Measurements from ENCODE around the gene FALEC. TPM values are rescaled to one million over a fixed set of nuclear protein-coding genes. Genes with fewer than 3 reads are reported as not detected.

Gene FALEC
- total and polyA plus RNA-seq, 9 of the 15 experiments (the other 6 are each of a cell fraction or from before 2014, with no cell fraction given): 0.15 to 1.8 (median 0.53) TPM; not detected in 5

DNA sequence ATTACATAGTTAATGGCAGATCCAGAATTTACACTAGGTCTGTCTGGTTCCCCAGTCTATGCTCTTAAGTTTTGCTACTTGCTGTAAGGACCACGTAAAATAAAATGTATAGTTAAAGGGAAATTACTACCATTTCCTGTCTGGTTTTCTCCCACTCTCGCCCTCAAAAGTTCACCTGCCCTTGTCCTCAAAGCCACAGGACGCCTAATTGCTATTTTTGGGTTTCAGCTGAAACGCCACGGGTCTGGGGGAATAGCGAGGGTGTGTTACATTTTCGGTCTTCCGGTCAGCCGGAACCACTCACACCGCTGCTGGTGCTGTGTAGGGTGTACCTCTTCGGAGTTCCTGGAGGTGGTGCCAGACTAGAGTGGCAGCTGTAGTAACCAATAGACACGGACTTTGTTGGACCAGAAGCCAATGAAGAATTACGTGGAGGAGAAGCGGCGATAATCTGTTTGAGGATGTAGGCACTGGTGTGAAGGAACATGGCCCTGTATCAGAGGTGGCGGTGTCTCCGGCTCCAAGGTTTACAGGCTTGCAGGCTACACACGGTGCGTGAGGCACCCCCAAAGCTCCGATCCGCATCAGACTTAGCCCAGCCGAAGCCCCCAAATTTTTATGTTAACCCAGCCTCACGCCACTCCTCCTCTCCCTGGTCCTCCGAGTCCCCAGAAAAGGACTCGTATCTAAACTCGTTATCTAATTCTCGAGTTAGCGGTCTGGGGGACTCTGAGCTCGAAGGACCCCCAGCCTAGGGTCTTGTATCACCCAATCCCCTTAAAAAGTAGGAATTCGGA is 28.4 kb upstream of the FALEC start, which contains the start of gene TARS2 (continued):
- TF ChIP-seq, protein P1, sequence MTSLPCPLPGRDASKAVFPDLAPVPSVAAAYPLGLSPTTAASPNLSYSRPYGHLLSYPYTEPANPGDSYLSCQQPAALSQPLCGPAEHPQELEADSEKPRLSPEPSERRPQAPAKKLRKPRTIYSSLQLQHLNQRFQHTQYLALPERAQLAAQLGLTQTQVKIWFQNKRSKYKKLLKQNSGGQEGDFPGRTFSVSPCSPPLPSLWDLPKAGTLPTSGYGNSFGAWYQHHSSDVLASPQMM (CRISPR knock-in tag; IDR thresholded peaks at IDR 0.05): no peak
- TF ChIP-seq, protein P2, sequence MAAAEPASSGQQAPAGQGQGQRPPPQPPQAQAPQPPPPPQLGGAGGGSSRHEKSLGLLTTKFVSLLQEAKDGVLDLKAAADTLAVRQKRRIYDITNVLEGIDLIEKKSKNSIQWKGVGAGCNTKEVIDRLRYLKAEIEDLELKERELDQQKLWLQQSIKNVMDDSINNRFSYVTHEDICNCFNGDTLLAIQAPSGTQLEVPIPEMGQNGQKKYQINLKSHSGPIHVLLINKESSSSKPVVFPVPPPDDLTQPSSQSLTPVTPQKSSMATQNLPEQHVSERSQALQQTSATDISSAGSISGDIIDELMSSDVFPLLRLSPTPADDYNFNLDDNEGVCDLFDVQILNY (CRISPR knock-in tag; IDR thresholded peaks at IDR 0.05): no peak
- TF ChIP-seq RUNX1 (IDR thresholded peaks at IDR 0.05; ENCODE audit: low read depth): no peak; the same call in 1 of the 2 replicates
- no peak for TF ChIP-seq POLR3A (IDR thresholded peaks at IDR 0.05; ENCODE audit: borderline replicate concordance, extremely low read depth, insufficient read depth, insufficient read length)
- TF ChIP-seq, protein P3, sequence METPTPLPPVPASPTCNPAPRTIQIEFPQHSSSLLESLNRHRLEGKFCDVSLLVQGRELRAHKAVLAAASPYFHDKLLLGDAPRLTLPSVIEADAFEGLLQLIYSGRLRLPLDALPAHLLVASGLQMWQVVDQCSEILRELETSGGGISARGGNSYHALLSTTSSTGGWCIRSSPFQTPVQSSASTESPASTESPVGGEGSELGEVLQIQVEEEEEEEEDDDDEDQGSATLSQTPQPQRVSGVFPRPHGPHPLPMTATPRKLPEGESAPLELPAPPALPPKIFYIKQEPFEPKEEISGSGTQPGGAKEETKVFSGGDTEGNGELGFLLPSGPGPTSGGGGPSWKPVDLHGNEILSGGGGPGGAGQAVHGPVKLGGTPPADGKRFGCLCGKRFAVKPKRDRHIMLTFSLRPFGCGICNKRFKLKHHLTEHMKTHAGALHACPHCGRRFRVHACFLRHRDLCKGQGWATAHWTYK (CRISPR knock-in tag; IDR thresholded peaks at IDR 0.05): no peak
- TF ChIP-seq TARDBP (IDR thresholded peaks at IDR 0.05): peak; percentile 91
- peak in 1 of 2 experiments; percentile 100; a peak in 2 of 4 replicates for TF ChIP-seq TRIM24 (IDR thresholded peaks at IDR 0.05)
- no peak for TF ChIP-seq NR3C1 (CRISPR knock-in tag; IDR thresholded peaks at IDR 0.05)
- TF ChIP-seq ZNF41 (CRISPR knock-in tag; conservative IDR thresholded peaks at IDR 0.05): no peak
- TF ChIP-seq ZC3H11A (IDR thresholded peaks at IDR 0.05; ENCODE audit: low read depth, low read length): peak; percentile 60; the same call in 1 of the 2 replicates
- no peak for TF ChIP-seq MCM5 (IDR thresholded peaks at IDR 0.05; ENCODE audit: low read depth)
- TF ChIP-seq ZNF785 (CRISPR knock-in tag; IDR thresholded peaks at IDR 0.05): no peak
- no peak for TF ChIP-seq RBM39 (optimal IDR thresholded peaks at IDR 0.05; ENCODE audit: low read depth, low read length)
- no peak; the same call in 1 of the 2 replicates for TF ChIP-seq ZNF584 (CRISPR knock-in tag; IDR thresholded peaks at IDR 0.05; ENCODE audit: low read depth)
- TF ChIP-seq FIP1L1 (IDR thresholded peaks at IDR 0.05; ENCODE audit: low read depth, low read length, poor library complexity, severe bottlenecking): no peak
- TF ChIP-seq DMBX1 (CRISPR knock-in tag; IDR thresholded peaks at IDR 0.05; ENCODE audit: borderline replicate concordance): no peak
- no peak for TF ChIP-seq ZNF282 (CRISPR knock-in tag; IDR thresholded peaks at IDR 0.05)
- TF ChIP-seq, protein P4, sequence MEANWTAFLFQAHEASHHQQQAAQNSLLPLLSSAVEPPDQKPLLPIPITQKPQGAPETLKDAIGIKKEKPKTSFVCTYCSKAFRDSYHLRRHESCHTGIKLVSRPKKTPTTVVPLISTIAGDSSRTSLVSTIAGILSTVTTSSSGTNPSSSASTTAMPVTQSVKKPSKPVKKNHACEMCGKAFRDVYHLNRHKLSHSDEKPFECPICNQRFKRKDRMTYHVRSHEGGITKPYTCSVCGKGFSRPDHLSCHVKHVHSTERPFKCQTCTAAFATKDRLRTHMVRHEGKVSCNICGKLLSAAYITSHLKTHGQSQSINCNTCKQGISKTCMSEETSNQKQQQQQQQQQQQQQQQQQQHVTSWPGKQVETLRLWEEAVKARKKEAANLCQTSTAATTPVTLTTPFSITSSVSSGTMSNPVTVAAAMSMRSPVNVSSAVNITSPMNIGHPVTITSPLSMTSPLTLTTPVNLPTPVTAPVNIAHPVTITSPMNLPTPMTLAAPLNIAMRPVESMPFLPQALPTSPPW (CRISPR knock-in tag; IDR thresholded peaks at IDR 0.05): peak; percentile 81; the same call in 1 of the 2 replicates
- peak; percentile 45; the same call in 1 of the 2 replicates for TF ChIP-seq BHLHE40 (IDR thresholded peaks at IDR 0.05; ENCODE audit: low read length)
- peak; percentile 89 for TF ChIP-seq POLR2B (IDR thresholded peaks at IDR 0.05; ENCODE audit: low read depth, partially characterized antibody)
- no peak for TF ChIP-seq ESRRB (CRISPR knock-in tag; IDR thresholded peaks at IDR 0.05; ENCODE audit: borderline replicate concordance)
- TF ChIP-seq NCOA2 (IDR thresholded peaks at IDR 0.05; ENCODE audit: partially characterized antibody in 2 of 2): no peak
- no peak for TF ChIP-seq STAT5B (CRISPR knock-in tag; IDR thresholded peaks at IDR 0.05)
- TF ChIP-seq ZNF780A (CRISPR knock-in tag; IDR thresholded peaks at IDR 0.05): no peak
- no peak for TF ChIP-seq KLF1 (tag; IDR thresholded peaks at IDR 0.05)
- no peak for TF ChIP-seq MECOM (CRISPR knock-in tag; IDR thresholded peaks at IDR 0.05)

All from K562 (cell line).